OCI-LY1 (cell line): Measurements from ENCODE around the gene ALS2.

Source experiments
- H2AFZ ChIP-seq: fragments of 200-600 bp; sonication (generic), shearing (Covaris generic); 2 replicates; pipeline ENCODE4 v1.6.0; 2014; ENCODE audit warnings: antibody characterized with exemption, mild to moderate bottlenecking, low read length
- H3F3A ChIP-seq: fragments of 200-600 bp; sonication (generic), shearing (Covaris generic); 2 replicates; pipeline ENCODE4 v1.6.0; 2014; ENCODE audit warnings: mild to moderate bottlenecking, antibody characterized with exemption, low read length, moderate library complexity; ENCODE audit not compliant: insufficient read depth
- H3K27ac ChIP-seq: fragments of 200-600 bp; sonication (generic); 2 replicates; pipeline ENCODE4 v1.5.1; 2014; ENCODE audit warnings: low read length, mixed run types, mild to moderate bottlenecking, low read depth; ENCODE audit not compliant: poor library complexity, severe bottlenecking
- H3K27me3 ChIP-seq: fragments of 200-600 bp; sonication (generic); 2 replicates; pipeline ENCODE4 v1.6.0; 2014; ENCODE audit warnings: antibody characterized with exemption, mild to moderate bottlenecking, low read length, moderate library complexity; ENCODE audit not compliant: insufficient read depth
- H3K36me3 ChIP-seq: fragments of 200-600 bp; sonication (generic); 2 replicates; pipeline ENCODE4 v1.6.1; 2014; ENCODE audit warnings: mild to moderate bottlenecking, antibody characterized with exemption, low read length, moderate library complexity, mixed read lengths; ENCODE audit not compliant: insufficient read depth
- H3K4me1 ChIP-seq: fragments of 200-600 bp; sonication (generic); 2 replicates; pipeline ENCODE4 v1.5.1; 2014; ENCODE audit warnings: mild to moderate bottlenecking, low read length, moderate library complexity; ENCODE audit not compliant: insufficient read depth, severe bottlenecking
- H3K4me2 ChIP-seq: fragments of 200-600 bp; sonication (generic), shearing (Covaris generic); 2 replicates; pipeline ENCODE4 v1.6.1; 2014; ENCODE audit warnings: low read length
- H3K4me3 ChIP-seq: fragments of 200-600 bp; sonication (generic); 2 replicates; pipeline ENCODE4 v1.5.1; 2014; ENCODE audit warnings: low read length, low read depth, mild to moderate bottlenecking, mixed read lengths; ENCODE audit not compliant: poor library complexity, severe bottlenecking
- H3K79me2 ChIP-seq: fragments of 200-600 bp; shearing (Covaris generic); 2 replicates; pipeline ENCODE4 v1.6.1; 2016; ENCODE audit warnings: mixed run types, low read length, mixed read lengths; ENCODE audit not compliant: insufficient read depth
- H3K9ac ChIP-seq: fragments of 200-600 bp; sonication (generic), shearing (Covaris generic); 2 replicates; pipeline ENCODE4 v1.6.1; 2014; ENCODE audit warnings: mild to moderate bottlenecking, low read length, mixed read lengths
- H3K9me2 ChIP-seq: fragments of 200-600 bp; sonication (generic), shearing (Covaris generic); 2 replicates; pipeline ENCODE4 v1.6.1; 2014; ENCODE audit warnings: low read depth, mild to moderate bottlenecking, low read length, mixed read lengths
- H3K9me3 ChIP-seq: fragments of 200-600 bp; shearing (Covaris generic); 2 replicates; pipeline ENCODE4 v1.6.1; 2014; ENCODE audit warnings: low read length, mixed read lengths
- H4K20me1 ChIP-seq: fragments of 200-600 bp; sonication (generic), shearing (Covaris generic); 2 replicates; pipeline ENCODE4 v1.6.0; 2016; ENCODE audit warnings: mild to moderate bottlenecking, low read length; ENCODE audit not compliant: insufficient read depth
- EZH2 ChIP-seq: fragments of 200-600 bp; sonication (generic), shearing (Covaris generic); IDR thresholded peaks from 2 replicates; pipeline ENCODE4 v1.8.0; 2017; ENCODE audit warnings: borderline replicate concordance, mixed run types, mild to moderate bottlenecking, antibody characterized with exemption, low read length, moderate library complexity, mixed read lengths
- TF ChIP-seq, protein P1 (sequence below): fragments of 200-600 bp; sonication (generic), shearing (Covaris generic); IDR thresholded peaks from 2 replicates; pipeline ENCODE4 v1.5.1; 2017; ENCODE audit warnings: mild to moderate bottlenecking, antibody characterized with exemption, low read length, moderate library complexity, mixed read lengths

The ALS2 gene

DNA sequence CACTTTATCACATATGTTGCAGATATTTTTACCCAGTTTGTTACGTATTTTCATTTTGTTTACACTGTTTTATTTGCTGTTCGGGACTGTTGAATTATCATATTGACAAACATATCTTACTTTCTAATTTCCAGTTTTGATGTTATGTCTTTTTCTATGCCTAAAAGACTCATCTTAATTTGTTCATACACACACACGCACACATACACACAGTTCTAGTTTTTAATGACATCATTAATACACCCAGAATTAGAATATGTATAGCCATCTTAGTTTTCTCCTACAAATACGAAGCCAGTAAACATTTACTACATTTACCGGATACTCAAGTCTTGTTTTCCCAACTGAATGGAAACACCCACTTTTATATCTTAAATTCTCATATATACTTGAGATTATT is 29.2 kb downstream of the ALS2 start:
- Histone ChIP-seq H2AFZ (no peak overlapping the region), H3K4me2 (no peak overlapping the region), H3K27ac (no peak overlapping the region), H4K20me1 (no peaks in the 10 kb centered on the region), H3K9me3 (no peaks in the 10 kb centered on the region), H3K36me3 (peaks cover under 1% of the 10 kb centered on the region; the same call in 1 of the 2 replicates), H3K4me1 (no peaks in the 10 kb centered on the region), H3K9ac (no peak overlapping the region), H3K4me3 (no peak overlapping the region), H3F3A (no peaks in the 10 kb centered on the region), H3K27me3 (no peaks in the 10 kb centered on the region), H3K9me2 (no peaks in the 10 kb centered on the region), H3K79me2 (no peaks in the 10 kb centered on the region)
- TF ChIP-seq, protein P1, sequence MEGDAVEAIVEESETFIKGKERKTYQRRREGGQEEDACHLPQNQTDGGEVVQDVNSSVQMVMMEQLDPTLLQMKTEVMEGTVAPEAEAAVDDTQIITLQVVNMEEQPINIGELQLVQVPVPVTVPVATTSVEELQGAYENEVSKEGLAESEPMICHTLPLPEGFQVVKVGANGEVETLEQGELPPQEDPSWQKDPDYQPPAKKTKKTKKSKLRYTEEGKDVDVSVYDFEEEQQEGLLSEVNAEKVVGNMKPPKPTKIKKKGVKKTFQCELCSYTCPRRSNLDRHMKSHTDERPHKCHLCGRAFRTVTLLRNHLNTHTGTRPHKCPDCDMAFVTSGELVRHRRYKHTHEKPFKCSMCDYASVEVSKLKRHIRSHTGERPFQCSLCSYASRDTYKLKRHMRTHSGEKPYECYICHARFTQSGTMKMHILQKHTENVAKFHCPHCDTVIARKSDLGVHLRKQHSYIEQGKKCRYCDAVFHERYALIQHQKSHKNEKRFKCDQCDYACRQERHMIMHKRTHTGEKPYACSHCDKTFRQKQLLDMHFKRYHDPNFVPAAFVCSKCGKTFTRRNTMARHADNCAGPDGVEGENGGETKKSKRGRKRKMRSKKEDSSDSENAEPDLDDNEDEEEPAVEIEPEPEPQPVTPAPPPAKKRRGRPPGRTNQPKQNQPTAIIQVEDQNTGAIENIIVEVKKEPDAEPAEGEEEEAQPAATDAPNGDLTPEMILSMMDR = no peak
- no peak for TF ChIP-seq EZH2

DNA sequence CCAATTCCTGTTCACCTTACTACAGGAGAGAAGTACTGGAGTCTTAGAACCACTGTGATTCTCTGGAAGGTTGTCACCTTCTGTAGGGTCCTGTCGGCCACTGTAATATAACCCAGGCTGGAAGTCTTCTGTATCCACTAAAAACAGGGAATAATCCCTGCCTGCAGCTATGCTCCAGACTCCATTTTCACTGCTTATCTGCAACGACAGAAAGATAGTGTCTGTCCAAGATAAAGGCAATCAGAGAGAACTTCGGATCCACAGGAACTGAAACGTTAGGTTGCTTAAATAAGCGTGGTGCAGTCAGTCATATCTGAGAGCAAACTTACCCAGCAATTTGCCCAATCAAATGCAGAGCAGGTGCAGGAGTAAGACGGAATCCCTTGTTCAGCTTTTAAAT is 34.2 kb downstream of the ALS2 start:
- TF ChIP-seq EZH2 = no peak

DNA sequence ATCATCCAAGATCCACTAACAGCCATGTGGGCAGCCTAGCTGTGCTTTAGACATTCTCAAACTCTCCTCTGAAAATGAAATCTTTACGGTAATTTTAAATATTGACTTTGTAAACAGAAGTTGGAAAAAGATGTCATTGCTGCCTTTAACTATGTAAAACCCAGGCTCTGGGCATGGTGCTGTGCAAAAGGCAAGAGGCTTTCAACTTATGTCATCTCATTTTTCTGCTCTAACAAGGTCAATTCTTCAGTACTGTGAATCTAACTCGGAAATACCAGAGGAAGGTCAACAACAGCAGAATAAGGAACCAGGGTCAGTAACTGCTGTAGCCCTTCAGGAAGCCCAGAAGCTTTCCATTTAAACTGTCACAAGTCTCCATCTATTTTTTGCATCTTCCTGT is 45.2 kb downstream of the ALS2 start:
- Histone ChIP-seq H4K20me1 (no peaks in the 10 kb centered on the region), H3K9me3 (peaks cover 7% of the 10 kb centered on the region; the same call in 1 of the 2 replicates), H3K36me3 (peaks cover 9% of the 10 kb centered on the region), H3K4me2 (no peak overlapping the region), H3K27me3 (no peaks in the 10 kb centered on the region), H3F3A (no peaks in the 10 kb centered on the region), H3K9me2 (no peaks in the 10 kb centered on the region), H3K79me2 (no peaks in the 10 kb centered on the region), H2AFZ (no peak overlapping the region), H3K4me1 (peaks cover 9% of the 10 kb centered on the region), H3K27ac (no peak overlapping the region), H3K4me3 (no peak overlapping the region), H3K9ac (no peak overlapping the region)
- TF ChIP-seq, protein P1 = no peak
- no peak for TF ChIP-seq EZH2

More for the DNA sequence above, 34.2 kb downstream of the ALS2 start:
- Histone ChIP-seq H4K20me1 (no peaks in the 10 kb centered on the region), H3K4me3 (no peak overlapping the region), H3K9me3 (no peaks in the 10 kb centered on the region), H3K9me2 (no peaks in the 10 kb centered on the region), H3K27me3 (no peaks in the 10 kb centered on the region), H3K9ac (no peak overlapping the region), H3K4me1 (no peaks in the 10 kb centered on the region), H3K27ac (no peak overlapping the region), H3F3A (no peaks in the 10 kb centered on the region), H2AFZ (no peak overlapping the region), H3K4me2 (no peak overlapping the region), H3K79me2 (no peaks in the 10 kb centered on the region), H3K36me3 (peaks cover 12% of the 10 kb centered on the region)

DNA sequence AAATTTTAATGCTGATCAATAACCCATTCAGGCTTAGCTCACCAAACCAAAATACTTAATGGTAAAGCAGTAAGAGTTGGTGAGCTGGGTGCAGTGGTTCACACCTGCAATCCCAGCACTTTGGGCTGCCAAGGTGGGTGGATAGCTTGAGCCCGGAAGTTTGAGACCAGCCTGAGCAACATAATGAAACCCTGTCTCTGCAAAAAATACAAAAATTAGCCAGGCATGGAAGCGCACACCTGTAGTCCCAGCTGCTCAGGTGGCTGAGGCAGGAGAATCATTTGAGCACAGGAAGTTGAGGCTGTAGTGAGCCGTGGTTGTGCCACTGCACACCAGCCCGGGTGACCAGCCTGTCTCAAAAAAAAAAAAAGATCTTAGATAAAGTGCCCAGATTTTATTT is 46.6 kb downstream of the ALS2 start:
- H3K79me2 ChIP-seq = no peaks in the 10 kb centered on the region
- peaks cover 9% of the 10 kb centered on the region for H3K4me1 ChIP-seq
- H3K9me3 ChIP-seq = peaks cover 7% of the 10 kb centered on the region; the same call in 1 of the 2 replicates
- no peak overlapping the region for H3K27ac ChIP-seq
- no peaks in the 10 kb centered on the region for H3F3A ChIP-seq
- no peak overlapping the region for H3K9ac ChIP-seq
- H4K20me1 ChIP-seq = no peaks in the 10 kb centered on the region
- TF ChIP-seq, protein P1 = no peak
- TF ChIP-seq EZH2 = no peak
- no peaks in the 10 kb centered on the region for H3K9me2 ChIP-seq
- H3K4me3 ChIP-seq = no peak overlapping the region
- H3K36me3 ChIP-seq = peaks cover 9% of the 10 kb centered on the region
- H2AFZ ChIP-seq = no peak overlapping the region
- H3K27me3 ChIP-seq = no peaks in the 10 kb centered on the region
- no peak overlapping the region for H3K4me2 ChIP-seq
